T-helper 2 cell treated with Interferon-gamma antibody and Interleukin-4, amounts not matched to agents 100 ng/mL and 5 ng/mL, for 36 hours (primary cell): ENCODE results near the gene CNPY4. TPM values are rescaled to one million over a fixed set of nuclear protein-coding genes. Genes with fewer than 3 reads are reported as not detected.

Source experiments
- intact Hi-C: fragments of 100-400 bp; cut with micrococcal nuclease; formaldehyde crosslinking; loops from one replicate; pipeline ENCODE4 v1.15.1; 2023
- total RNA-seq: library from RNA; stranded (reverse); gene quantifications from 2 replicates; pipeline ENCODE4 v1.2.3, GENCODE V29; 2022

Gene CNPY4
- total RNA-seq, 1 donor from 2014 or later = 29.5 TPM

- intact Hi-C loops = no loop called here
Observed at GRCh38 chr7:100160067-100160466, 40.6 kb downstream of the CNPY4 start.

DNA sequence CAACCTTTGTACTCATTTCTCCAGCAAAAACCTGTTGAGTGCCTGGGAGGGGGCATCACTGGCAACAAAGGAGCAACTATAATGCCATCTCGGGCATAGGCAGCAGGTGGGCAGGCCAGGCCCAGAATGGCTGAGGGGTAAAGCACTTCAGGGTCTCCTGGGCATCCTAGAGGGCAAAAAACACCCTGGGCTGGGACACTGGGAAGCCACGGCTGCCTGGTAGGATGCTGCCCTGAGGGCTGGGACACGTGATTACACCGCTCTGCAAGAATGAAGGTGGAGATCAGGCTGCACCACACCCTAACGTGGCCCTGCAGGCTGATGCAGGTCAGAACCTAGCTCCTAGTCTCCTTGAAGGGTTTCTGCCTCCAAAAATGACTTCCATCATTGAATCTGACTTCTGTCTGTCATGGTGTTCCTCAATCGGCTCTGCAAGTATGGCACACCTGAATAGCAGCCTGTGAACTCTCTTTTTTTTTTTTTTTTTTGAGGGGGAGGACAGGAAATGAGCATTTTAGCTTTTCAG, 43.6 kb downstream of the CNPY4 start:
- intact Hi-C loops = no loop called here

DNA sequence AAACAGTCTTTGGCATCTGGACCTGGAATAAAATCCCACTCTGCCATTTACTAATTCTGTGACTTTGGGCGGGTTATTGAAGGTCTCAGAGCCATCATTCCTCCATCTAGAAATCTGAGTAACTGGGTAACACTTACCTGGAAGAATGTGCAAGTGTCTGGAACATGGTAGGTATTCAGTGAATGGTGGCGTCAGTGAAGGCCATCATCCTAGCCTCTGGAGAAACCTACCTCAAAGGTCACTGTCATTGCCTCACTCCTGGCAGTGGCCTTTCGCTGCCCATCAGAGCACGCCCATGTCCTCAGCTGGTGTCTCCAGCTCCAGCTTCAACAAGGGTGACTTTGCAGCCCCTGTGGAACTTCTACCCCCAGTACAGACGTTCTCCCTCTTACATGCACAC, 44.4 kb downstream of the CNPY4 start:
- intact Hi-C loops = no loop called here

GRCh38 chr7:100166317-100166940, 47.0 kb downstream of the CNPY4 start:
- intact Hi-C loops = no loop called here

DNA sequence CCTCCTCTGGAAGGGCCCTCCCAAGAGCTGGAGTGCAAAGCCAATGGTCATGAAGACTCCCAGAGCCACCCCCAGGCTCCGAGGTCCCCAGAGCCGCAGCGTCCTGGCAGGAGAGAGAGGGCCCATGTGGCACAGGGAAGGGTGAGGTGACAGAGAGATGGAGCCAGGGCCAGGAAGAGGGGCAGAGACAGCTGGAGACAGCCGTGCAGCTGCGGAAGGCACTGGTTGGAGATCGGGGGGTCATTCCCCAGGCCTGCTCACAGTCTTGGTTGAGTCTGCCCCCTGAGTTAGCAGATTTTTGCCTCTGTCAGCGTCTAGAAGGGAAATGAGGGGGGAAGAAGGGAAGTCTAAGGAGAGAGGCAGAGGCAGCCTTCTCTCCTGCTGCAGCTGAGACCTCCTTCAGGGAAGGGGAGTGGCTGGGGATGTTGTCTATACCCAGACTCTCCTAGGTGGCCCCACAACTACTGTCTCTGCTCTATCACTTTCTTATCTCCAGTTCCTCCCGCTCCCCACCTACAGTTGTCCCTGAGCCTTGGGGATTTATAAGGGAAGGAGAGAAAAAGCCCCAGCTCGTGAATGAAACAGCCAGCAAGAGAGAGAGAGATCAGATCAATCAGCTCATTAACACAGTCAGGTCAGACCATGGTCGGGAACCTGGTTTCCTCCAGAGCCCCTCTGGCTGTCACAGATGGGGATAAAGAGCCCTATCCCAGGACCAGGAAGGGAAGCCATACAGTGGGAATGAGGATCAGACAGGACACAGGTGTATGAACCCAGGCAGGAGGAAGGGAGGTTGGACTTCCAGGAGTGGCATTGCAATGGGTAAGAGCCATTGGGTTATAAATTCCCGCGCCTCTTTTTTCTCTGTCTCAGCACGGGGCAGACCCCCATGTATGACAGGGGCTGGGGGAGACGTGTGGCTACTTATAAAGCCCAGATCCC, 47.8 kb downstream of the CNPY4 start:
- intact Hi-C loops = no loop called here

DNA sequence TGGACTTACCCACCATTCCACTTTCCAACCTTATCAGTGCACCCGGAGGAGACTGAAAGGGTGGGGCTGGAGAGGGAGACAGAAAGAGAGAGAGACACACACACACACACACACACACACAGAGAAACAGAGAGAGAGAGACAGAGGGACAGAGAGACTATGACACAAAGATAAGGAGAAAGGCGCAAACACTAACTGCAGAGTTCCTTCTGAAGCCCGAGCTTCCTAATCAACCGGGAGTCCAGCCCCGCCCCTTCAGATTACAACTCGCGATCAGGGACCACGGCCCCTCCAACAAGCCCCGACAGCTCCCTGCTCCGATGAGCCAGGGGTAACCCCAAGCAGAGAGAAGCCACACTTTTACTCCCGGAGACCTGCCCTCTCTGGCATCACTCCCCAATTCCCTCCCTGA, 48.5 kb downstream of the CNPY4 start:
- intact Hi-C loops = loop anchor here (1.0 kb wide), 1 partner anchor 9 kb away; the partner anchor contains the start of genes GPC2 and STAG3

DNA sequence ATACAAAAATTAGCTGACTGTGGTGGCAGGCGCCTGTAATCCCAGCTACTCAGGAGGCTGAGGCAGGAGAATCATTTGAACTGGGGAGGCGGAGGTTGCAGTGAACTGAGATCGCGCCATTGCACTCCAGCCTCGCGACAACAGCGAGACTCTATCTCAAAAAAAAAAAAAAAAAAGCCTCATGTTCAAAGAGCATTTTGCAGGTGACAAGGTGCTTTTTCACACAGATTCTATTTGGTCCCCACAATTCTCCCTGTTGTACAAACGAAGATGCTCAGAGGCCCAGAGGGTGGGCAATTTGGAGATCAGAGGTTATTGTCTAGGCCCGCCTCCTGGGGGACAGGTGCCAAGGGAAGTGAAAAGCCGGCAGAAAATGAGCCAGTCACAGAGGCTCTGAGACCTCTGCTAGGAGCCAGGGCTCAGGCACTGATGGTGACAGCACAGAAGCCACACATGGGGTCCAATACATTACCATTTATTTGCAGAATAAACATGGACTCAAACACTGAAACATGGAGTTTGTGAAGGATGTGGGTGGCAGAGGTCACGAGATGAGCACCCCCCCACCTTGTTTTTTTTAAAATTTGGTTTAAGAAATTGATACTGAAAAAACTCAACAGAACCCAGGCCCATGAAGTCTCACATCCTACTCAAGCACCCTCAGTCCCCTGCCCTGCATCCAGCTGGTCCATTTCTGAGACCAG, 49.9 kb downstream of the CNPY4 start:
- intact Hi-C loops = no loop called here

DNA sequence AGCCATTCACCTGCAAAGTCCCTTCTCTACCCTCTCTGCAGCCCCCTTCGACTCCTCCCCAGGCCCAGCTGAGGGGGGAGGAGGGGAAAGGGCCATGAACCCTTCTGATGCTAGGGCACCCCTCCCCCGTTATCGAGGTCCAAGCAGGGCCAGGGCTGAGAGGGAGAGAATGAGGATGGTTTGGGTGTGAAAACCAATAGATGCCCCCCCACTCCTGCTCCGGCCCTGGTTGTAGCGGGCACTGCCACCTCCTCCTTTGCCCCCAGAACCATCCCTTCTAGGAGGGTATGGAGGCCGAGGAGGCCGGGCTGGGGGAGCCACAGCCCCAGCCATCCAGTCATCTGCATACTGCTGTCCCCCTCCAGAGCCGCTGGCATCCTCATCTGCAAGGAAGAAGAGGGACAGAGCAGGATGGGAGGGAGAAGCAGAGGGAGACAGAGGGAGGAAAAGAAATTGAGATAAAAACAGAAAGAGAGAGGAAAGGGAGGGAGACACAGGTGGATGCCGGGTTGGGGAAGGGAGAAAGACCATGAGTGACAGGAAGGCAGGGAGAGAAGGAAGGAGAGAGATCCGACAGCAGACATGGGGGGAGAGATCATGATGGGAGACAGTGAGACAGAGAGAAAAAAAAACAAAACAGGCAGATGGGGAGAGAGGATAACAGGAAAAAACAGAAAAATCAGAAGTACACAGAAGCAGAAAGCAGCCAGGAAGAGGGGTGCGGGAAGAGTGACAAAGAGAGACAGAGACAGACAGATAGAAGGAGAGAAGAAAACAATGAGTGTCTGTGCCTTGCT, 50.9 kb downstream of the CNPY4 start:
- intact Hi-C loops = no loop called here

- intact Hi-C loops = no loop called here
Observed at GRCh38 chr7:100171087-100171681, 51.8 kb downstream of the CNPY4 start.

GRCh38 chr7:100171840-100172239, 52.4 kb downstream of the CNPY4 start:
- intact Hi-C loops = no loop called here

DNA sequence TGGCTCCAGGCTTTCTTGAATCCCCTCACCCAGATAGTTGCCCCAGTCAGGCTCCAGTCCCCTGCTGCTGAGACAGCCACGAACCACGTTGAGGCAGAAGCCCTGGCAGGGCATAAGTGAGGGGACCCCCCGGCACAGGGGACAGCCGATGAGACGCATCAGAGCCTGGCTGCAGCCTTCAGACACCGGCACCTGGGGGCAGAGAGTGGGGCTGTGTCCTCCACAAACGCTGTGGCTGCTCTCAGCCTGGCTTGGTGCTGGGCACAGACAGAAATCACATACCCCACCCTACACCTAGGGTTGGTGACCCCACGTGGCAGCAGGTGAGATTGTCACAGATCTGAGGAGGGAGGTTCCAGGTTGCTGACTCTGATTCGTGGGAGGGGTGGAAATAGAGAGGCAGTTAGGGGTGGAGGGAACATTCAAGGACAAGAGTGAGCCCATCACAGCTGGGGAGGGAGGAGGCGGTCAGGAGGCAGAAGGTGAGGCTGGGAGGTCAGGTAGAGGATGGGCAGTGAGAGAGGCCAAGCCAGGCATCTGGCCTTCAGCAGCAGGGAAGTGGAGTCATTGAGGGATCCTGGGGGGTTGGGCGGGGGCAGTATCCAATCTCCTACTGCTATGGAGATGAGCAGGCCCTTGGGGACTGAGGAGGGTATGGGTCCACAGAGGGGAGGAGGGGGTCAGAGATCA, 54.5 kb downstream of the CNPY4 start:
- intact Hi-C loops = no loop called here

DNA sequence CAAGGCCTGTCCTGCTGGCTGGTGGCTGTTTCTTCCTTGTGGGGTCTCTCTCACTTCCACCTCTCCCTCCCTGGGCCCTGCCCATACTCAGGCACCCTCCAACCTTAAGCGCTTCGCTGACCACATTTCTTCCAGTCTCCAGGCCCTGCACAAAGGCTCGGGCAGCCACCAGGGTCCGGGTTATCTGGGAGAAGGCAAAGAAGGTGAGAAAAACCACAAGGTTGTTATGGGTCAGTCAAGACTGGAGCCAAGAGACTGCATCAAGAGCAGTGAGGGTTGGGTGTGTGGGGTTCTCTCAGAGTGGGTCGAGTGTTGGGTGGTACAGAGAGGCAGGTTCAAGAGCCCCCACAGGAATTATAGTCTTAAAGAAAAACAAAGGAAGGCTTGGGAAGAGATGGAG, 55.1 kb downstream of the CNPY4 start:
- intact Hi-C loops = no loop called here

Other genes starting within 250 kb of the CNPY4 start
- 0.30 TPM in 1 of 2 replicates, not detected in the other for gene OR2AE1, start 242.6 kb upstream of the CNPY4 start, total RNA-seq
- 27.3 and 28.3 TPM in 2 replicates for gene TRIM4, start 200.1 kb upstream of the CNPY4 start, total RNA-seq
- gene GJC3, start 190.0 kb upstream of the CNPY4 start, total RNA-seq = 0.14 and 0.16 TPM in 2 replicates
- gene AZGP1, start 143.6 kb upstream of the CNPY4 start, total RNA-seq = not detected in 2 replicates
- 53.2 and 55.3 TPM in 2 replicates for gene ZKSCAN1, start 104.0 kb upstream of the CNPY4 start, total RNA-seq
- gene ZSCAN21, start 69.9 kb upstream of the CNPY4 start, total RNA-seq = 5.3 and 5.8 TPM in 2 replicates
- 25.3 and 26.7 TPM in 2 replicates for gene ZNF3, start 37.9 kb upstream of the CNPY4 start, total RNA-seq
- 101 and 102 TPM in 2 replicates for gene COPS6, start 30.7 kb upstream of the CNPY4 start, total RNA-seq
- 336 and 353 TPM in 2 replicates for gene MCM7, start 18.2 kb upstream of the CNPY4 start, total RNA-seq
- gene AP4M1, start 18.0 kb upstream of the CNPY4 start, total RNA-seq = 10.4 and 11.7 TPM in 2 replicates
- gene TAF6, start 276 bp upstream of the CNPY4 start, total RNA-seq = 63.0 and 67.4 TPM in 2 replicates
- gene MBLAC1, start 7.3 kb downstream of the CNPY4 start, total RNA-seq = 2.7 and 3.8 TPM in 2 replicates
- gene LAMTOR4, start 29.3 kb downstream of the CNPY4 start, total RNA-seq = 143 and 155 TPM in 2 replicates
- 49.5 and 50.9 TPM in 2 replicates for gene TRAPPC14, start 39.1 kb downstream of the CNPY4 start, total RNA-seq
- gene GAL3ST4, start 49.0 kb downstream of the CNPY4 start, total RNA-seq = 4.7 and 5.7 TPM in 2 replicates
- 7.0 and 8.5 TPM in 2 replicates for gene GPC2, start 57.7 kb downstream of the CNPY4 start, total RNA-seq
- gene STAG3, start 58.3 kb downstream of the CNPY4 start, total RNA-seq = 19.2 and 21.7 TPM in 2 replicates
- 46.2 and 49.9 TPM in 2 replicates for gene PVRIG, start 100.3 kb downstream of the CNPY4 start, total RNA-seq
- not detected in 2 replicates for gene SPDYE3, start 188.1 kb downstream of the CNPY4 start, total RNA-seq
- 73.4 and 78.1 TPM in 2 replicates for gene PILRB, start 238.5 kb downstream of the CNPY4 start, total RNA-seq